Panc1 (cell line): ENCODE results near the gene UBAP1. TPM values are rescaled to one million over a fixed set of nuclear protein-coding genes. Genes with fewer than 3 reads are reported as not detected.

ENCODE experiments used
- ATAC-seq: fragments of 200-7000 bp; cut with Tn5 transposase; 2 replicates; pipeline ENCODE4 v1.9.1; 2020; ENCODE audit warnings: mild to moderate bottlenecking, moderate library complexity
- BruUV-seq: library from RNA; stranded (reverse); fragments of 400-500 nt; replicated peaks from 2 replicates; lab custom pipeline; 2021; lab: Mats Ljungman, UMichigan
- CTCF ChIA-PET: fragments of 300-600 bp; sonication (Branson Sonifier 250); formaldehyde crosslinking; loops from one replicate; lab custom pipeline; 2022; ENCODE audit warnings: antibody characterized with exemption; lab: Charles Lee
- POLR2A ChIA-PET: fragments of 300-600 bp; sonication (Branson Sonifier 250); formaldehyde crosslinking; loops from one replicate; lab custom pipeline; 2022; ENCODE audit warnings: antibody characterized with exemption; lab: Charles Lee
- DNase-seq: peaks from one replicate; pipeline ENCODE4 v3.0.0-alpha.2; 2010; ENCODE audit warnings: low read depth, low spot score
- H3K27ac ChIP-seq: 2 replicates; pipeline ENCODE4 v1.5.1; 2011; ENCODE audit warnings: mild to moderate bottlenecking, low read length, inconsistent platforms
- H3K27me3 ChIP-seq: fragments of 200-500 bp; sonication (Bioruptor generic); 2 replicates; pipeline ENCODE4 v1.6.0; 2014; ENCODE audit warnings: low read length, inconsistent platforms; ENCODE audit not compliant: control insufficient read depth, insufficient read depth
- H3K36me3 ChIP-seq: fragments of 200-500 bp; sonication (Bioruptor generic); 2 replicates; pipeline ENCODE4 v1.5.1; 2014; ENCODE audit warnings: inconsistent platforms, mild to moderate bottlenecking, low read length, moderate library complexity; ENCODE audit not compliant: control insufficient read depth, insufficient read depth
- H3K4me1 ChIP-seq: 2 replicates; pipeline ENCODE4 v1.5.1; 2011; ENCODE audit warnings: inconsistent platforms, mild to moderate bottlenecking, low read length, moderate library complexity; ENCODE audit not compliant: control insufficient read depth, insufficient read depth
- H3K4me3 ChIP-seq, 2 experiments: 2 replicates each; pipeline ENCODE4 v1.5.1; 2011 to 2012; ENCODE audit warnings: low read depth in 2 of 2, low read length in 2 of 2, mild to moderate bottlenecking in 2 of 2, inconsistent platforms in 1 of 2, moderate library complexity in 1 of 2
- H3K9me3 ChIP-seq: fragments of 200-500 bp; sonication (Bioruptor generic); 2 replicates; pipeline ENCODE4 v1.5.1; 2014; ENCODE audit warnings: low read depth, mild to moderate bottlenecking, inconsistent platforms, low read length, moderate library complexity; ENCODE audit not compliant: control insufficient read depth, insufficient read depth
- POLR2AphosphoS5 ChIP-seq: IDR thresholded peaks from 2 replicates; pipeline ENCODE4 v1.6.1; 2012; ENCODE audit warnings: mild to moderate bottlenecking, low read depth, low read length, moderate library complexity
- SIN3A ChIP-seq: IDR thresholded peaks from 2 replicates; pipeline ENCODE4 v1.6.1; 2012; ENCODE audit warnings: low read depth, mild to moderate bottlenecking, low read length, moderate library complexity, borderline replicate concordance; ENCODE audit not compliant: insufficient read depth
- TCF7L2 ChIP-seq: IDR thresholded peaks from 2 replicates; pipeline ENCODE4 v1.6.1; 2011; ENCODE audit warnings: mild to moderate bottlenecking, low read depth, low read length, inconsistent platforms
- in situ Hi-C: cut with HindIII; loops from 2 replicates; pipeline ENCODE4 v1.10.0; 2016; ENCODE audit warnings: low sequenced_read_pairs, low pct_unique_long_range_greater_than_20kb
- intact Hi-C: fragments of 100-400 bp; cut with micrococcal nuclease; formaldehyde crosslinking; loops from one replicate; pipeline ENCODE4 v1.10.0; 2022; ENCODE audit not compliant: unreplicated experiment
- total RNA-seq: library from RNA; stranded (reverse); gene quantifications from one replicate; pipeline ENCODE4 v1.2.1, GENCODE V29; 2021; ENCODE audit not compliant: unreplicated experiment
- TF ChIP-seq, protein P1 (sequence below), 2 experiments: IDR thresholded peaks; 2 replicates each; pipeline ENCODE4 v1.6.1; 2011 to 2012; ENCODE audit warnings: low read depth in 2 of 2, control low read depth in 1 of 2, low read length in 1 of 2, mild to moderate bottlenecking in 1 of 2, moderate library complexity in 1 of 2; ENCODE audit not compliant: insufficient read depth in 1 of 2
- TF ChIP-seq, protein P2 (sequence below): fragments of 450-650 bp; IDR thresholded peaks from 2 replicates; pipeline ENCODE4 v1.5.1; 2017; ENCODE audit warnings: mild to moderate bottlenecking

The UBAP1 gene
- total RNA-seq, 1 experiment from 2014 or later: 55.3 TPM

DNA sequence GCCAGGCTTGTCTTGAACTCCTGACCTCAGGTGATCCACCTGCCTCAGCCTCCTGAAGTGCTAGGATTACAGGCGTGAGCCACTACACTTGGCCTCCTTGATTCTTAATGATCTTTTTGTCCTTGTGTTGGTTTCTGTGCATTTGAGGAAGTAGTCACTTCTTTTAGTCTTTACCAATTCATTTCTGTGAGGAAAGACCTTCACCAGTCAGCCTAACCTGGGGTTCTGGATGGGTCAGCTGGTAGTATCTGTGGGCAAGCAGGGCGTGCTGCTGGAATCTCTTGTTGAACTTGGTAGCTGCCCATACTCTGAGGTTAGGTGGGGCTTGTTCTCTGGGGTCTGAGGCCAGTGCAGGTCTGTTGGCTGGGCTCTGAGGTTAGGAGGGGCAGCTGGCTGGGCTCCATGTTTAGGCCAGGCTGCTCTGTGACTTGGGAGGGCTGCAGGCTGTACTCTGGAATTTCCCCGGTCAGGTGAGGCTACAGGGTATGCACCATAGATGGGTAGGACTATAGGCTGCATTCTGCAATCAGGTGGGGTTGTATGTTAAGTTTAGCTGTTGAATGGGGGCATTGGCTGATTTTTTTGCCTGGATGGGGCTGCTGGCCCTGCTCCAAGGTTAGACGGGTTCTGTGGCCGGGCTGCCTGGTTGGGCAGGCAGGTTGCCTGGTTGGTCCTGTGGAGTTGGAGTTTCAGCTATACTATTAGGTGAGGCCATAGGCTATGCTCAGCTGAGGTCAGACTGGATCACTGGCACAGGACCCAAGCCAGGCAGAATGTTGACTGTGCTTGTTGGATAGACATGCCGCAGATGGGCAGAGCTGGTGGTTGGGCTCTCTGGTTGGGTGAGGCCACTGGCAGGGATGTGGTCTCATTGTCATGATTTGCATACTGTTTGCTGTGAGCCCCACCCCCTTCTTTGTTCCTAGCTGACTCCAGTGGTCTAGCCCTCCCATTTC, 19.2 kb downstream of the UBAP1 start:
- no peaks in the 10 kb centered on the region for H3K36me3 ChIP-seq
- BruUV-seq: no TSS peak
- intact Hi-C loops (no loop called here), in situ Hi-C loops (no loop called here)
- H3K27me3 ChIP-seq: no peaks in the 10 kb centered on the region
- H3K27ac ChIP-seq: no peak overlapping the region
- TF ChIP-seq, protein P1, sequence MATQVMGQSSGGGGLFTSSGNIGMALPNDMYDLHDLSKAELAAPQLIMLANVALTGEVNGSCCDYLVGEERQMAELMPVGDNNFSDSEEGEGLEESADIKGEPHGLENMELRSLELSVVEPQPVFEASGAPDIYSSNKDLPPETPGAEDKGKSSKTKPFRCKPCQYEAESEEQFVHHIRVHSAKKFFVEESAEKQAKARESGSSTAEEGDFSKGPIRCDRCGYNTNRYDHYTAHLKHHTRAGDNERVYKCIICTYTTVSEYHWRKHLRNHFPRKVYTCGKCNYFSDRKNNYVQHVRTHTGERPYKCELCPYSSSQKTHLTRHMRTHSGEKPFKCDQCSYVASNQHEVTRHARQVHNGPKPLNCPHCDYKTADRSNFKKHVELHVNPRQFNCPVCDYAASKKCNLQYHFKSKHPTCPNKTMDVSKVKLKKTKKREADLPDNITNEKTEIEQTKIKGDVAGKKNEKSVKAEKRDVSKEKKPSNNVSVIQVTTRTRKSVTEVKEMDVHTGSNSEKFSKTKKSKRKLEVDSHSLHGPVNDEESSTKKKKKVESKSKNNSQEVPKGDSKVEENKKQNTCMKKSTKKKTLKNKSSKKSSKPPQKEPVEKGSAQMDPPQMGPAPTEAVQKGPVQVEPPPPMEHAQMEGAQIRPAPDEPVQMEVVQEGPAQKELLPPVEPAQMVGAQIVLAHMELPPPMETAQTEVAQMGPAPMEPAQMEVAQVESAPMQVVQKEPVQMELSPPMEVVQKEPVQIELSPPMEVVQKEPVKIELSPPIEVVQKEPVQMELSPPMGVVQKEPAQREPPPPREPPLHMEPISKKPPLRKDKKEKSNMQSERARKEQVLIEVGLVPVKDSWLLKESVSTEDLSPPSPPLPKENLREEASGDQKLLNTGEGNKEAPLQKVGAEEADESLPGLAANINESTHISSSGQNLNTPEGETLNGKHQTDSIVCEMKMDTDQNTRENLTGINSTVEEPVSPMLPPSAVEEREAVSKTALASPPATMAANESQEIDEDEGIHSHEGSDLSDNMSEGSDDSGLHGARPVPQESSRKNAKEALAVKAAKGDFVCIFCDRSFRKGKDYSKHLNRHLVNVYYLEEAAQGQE (IDR thresholded peaks at IDR 0.05; ENCODE audit: insufficient read depth in 1 of 2, low read depth in 2 of 2, low read length in 1 of 2): no peak
- no peak for TF ChIP-seq POLR2AphosphoS5
- TF ChIP-seq, protein P2, sequence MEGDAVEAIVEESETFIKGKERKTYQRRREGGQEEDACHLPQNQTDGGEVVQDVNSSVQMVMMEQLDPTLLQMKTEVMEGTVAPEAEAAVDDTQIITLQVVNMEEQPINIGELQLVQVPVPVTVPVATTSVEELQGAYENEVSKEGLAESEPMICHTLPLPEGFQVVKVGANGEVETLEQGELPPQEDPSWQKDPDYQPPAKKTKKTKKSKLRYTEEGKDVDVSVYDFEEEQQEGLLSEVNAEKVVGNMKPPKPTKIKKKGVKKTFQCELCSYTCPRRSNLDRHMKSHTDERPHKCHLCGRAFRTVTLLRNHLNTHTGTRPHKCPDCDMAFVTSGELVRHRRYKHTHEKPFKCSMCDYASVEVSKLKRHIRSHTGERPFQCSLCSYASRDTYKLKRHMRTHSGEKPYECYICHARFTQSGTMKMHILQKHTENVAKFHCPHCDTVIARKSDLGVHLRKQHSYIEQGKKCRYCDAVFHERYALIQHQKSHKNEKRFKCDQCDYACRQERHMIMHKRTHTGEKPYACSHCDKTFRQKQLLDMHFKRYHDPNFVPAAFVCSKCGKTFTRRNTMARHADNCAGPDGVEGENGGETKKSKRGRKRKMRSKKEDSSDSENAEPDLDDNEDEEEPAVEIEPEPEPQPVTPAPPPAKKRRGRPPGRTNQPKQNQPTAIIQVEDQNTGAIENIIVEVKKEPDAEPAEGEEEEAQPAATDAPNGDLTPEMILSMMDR: no peak
- no peak for TF ChIP-seq TCF7L2
- TF ChIP-seq SIN3A: no peak
- POLR2A ChIA-PET: interaction anchor here (0.6 kb wide), 1 partner anchor 150 kb away, joined by 3 read pairs; the partner anchor contains the start of gene UBAP2
- H3K9me3 ChIP-seq: no peaks in the 10 kb centered on the region
- CTCF ChIA-PET: interaction anchor here (0.6 kb wide), 1 partner anchor 8 kb away, joined by 3 read pairs; no protein-coding TSS in a partner anchor
- peak; percentile 63 for ATAC-seq
- DNase-seq: no peak
- no peak overlapping the region for H3K4me3 ChIP-seq
- no peaks in the 10 kb centered on the region for H3K4me1 ChIP-seq

DNA sequence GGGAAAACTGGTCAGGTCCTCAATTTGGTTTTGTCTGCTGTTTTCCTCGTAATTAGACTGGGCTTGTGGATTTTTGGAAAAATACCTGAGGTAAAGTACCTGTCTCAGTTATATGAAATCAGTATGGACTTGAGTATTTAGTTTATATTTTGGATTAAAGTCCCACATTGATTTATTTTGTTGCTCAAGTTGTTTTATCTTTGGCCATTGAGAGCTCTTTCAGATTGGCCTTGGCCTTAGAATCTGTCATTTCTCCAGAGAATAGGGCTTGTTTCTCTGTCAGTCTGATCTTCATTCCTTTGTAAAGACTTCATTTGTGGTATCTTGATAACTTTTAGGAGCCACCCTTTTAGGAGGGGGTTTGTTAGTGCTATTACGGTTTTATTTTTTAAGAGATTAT, 21.2 kb downstream of the UBAP1 start:
- DNase-seq: no peak
- CTCF ChIA-PET: interaction anchor here (0.7 kb wide), 1 partner anchor 9 kb away, joined by 3 read pairs; no protein-coding TSS in a partner anchor
- H3K36me3 ChIP-seq: no peaks in the 10 kb centered on the region

More for the DNA sequence above, 21.2 kb downstream of the UBAP1 start:
- Histone ChIP-seq H3K4me1 (no peaks in the 10 kb centered on the region), H3K4me3 (no peak overlapping the region), H3K9me3 (no peaks in the 10 kb centered on the region), H3K27ac (no peak overlapping the region), H3K27me3 (no peaks in the 10 kb centered on the region)
- in situ Hi-C loops (no loop called here), intact Hi-C loops (no loop called here)
- POLR2A ChIA-PET: no interaction called here
- no TSS peak for BruUV-seq
- no peak for ATAC-seq
- TF ChIP-seq POLR2AphosphoS5: no peak
- no peak for TF ChIP-seq TCF7L2
- TF ChIP-seq, protein P2: no peak
- TF ChIP-seq, protein P1 (IDR thresholded peaks at IDR 0.05; ENCODE audit: insufficient read depth in 1 of 2, low read depth in 2 of 2, low read length in 1 of 2): no peak
- no peak for TF ChIP-seq SIN3A
